Testis (tissue), 3 donors: ENCODE data around the gene AUTS2. TPM values are rescaled to one million over a fixed set of nuclear protein-coding genes. Genes with fewer than 3 reads are reported as not detected.
"Not testable (repeated sequence)": the region's sequence is repeated elsewhere in the genome, so short reads cannot be mapped to it uniquely, and the experiment has no call there.

Experiments used
- DNase-seq: peaks from one replicate; pipeline ENCODE4 v3.0.0-alpha.2; 2019
- H3K27ac ChIP-seq, 2 donors: fragments of 200-600 bp; sonication (generic); one replicate each; pipeline ENCODE4 v1.5.1; 2019
- H3K27me3 ChIP-seq: fragments of 200-600 bp; sonication (generic); one replicate; pipeline ENCODE4 v1.5.1; 2019
- H3K36me3 ChIP-seq: fragments of 200-600 bp; sonication (generic); one replicate; pipeline ENCODE4 v1.5.1; 2017; ENCODE audit warnings: low read depth; ENCODE audit errors: missing control alignments
- H3K4me1 ChIP-seq: fragments of 200-600 bp; sonication (generic); one replicate; pipeline ENCODE4 v1.5.1; 2019
- H3K4me3 ChIP-seq, 2 donors: fragments of 200-600 bp; sonication (generic); one replicate each; pipeline ENCODE4 v1.5.1; 2017 to 2019
- H3K9me3 ChIP-seq: fragments of 200-600 bp; sonication (generic); one replicate; pipeline ENCODE4 v1.5.1; 2017
- CTCF ChIP-seq, 3 experiments: fragments of 450-650 bp in 2 of 3; fragments of 200-600 bp in 1 of 3; sonication (generic) in 1 of 3; IDR thresholded peaks; one replicate each; pipeline ENCODE4 v1.5.1; 2016 to 2019; ENCODE audit warnings: antibody characterized with exemption in 3 of 3, mild to moderate bottlenecking in 2 of 3, moderate library complexity in 1 of 3
- POLR2A ChIP-seq: fragments of 450-650 bp; IDR thresholded peaks from one replicate; pipeline ENCODE4 v1.6.1; 2017; ENCODE audit warnings: antibody characterized with exemption, mild to moderate bottlenecking, moderate library complexity
- WGBS, 2 donors: methylation state at CpG; one replicate each; pipeline ENCODE4 v1.1.5; 2018; 5-methylcytosine and 5-hydroxymethylcytosine counted together
- intact Hi-C: fragments of 100-400 bp; cut with DNase I; formaldehyde crosslinking; loops from one replicate; pipeline ENCODE4 v1.15.1; 2023; ENCODE audit warnings: low total_unique reads
- polyA plus RNA-seq: library from polyadenylated mRNA; stranded (reverse); fragments of 350-450 nt; fragmentation: Illumina TruSeq; extraction: RNeasy Lipid Tissue Mini Kit (QIAGEN cat#74804); gene quantifications from one replicate; pipeline ENCODE4 v1.2.3, GENCODE V29; 2014; ENCODE audit warnings: low read depth, low replicate concordance; ENCODE audit not compliant: insufficient read depth
- total RNA-seq, 2 donors: library from RNA; depleted of rRNA; stranded (reverse); fragments of >200 nt; gene quantifications; one replicate each; pipeline ENCODE4 v1.2.3, GENCODE V29; 2016

Gene AUTS2
- total and polyA plus RNA-seq, 3 donors from 2014 or later = 21.3 to 75.5 (median 56.1) TPM

- 93 to 94% methylated on average over 8 to 14 of the region's 14 CpGs for WGBS, 2 donors
Measured at GRCh38 chr7:70646536-70647248, 1048.4 kb downstream of the AUTS2 start.

GRCh38 chr7:70647801-70648498 lies 1049.7 kb downstream of the AUTS2 start:
- H3K27me3 ChIP-seq = no peaks in the 10 kb centered on the region
- no peak for DNase-seq
- H3K9me3 ChIP-seq = no peaks in the 10 kb centered on the region
- no peak overlapping the region for H3K27ac ChIP-seq
- 92 to 96% methylated on average over 9 of the region's 9 CpGs for WGBS, 2 donors
- no peak overlapping the region for H3K4me3 ChIP-seq
- H3K4me1 ChIP-seq = no peaks in the 10 kb centered on the region
- H3K36me3 ChIP-seq = no peaks in the 10 kb centered on the region
- TF ChIP-seq CTCF (IDR thresholded peaks at IDR 0.05) = no peak
- no peak for TF ChIP-seq POLR2A
- intact Hi-C loops = no loop called here

More at GRCh38 chr7:70646536-70647248, 1048.4 kb downstream of the AUTS2 start:
- DNase-seq = no peak
- no peak overlapping the region for H3K4me3 ChIP-seq
- H3K36me3 ChIP-seq = no peaks in the 10 kb centered on the region
- H3K9me3 ChIP-seq = no peaks in the 10 kb centered on the region
- H3K27ac ChIP-seq = no peak overlapping the region
- H3K27me3 ChIP-seq = no peaks in the 10 kb centered on the region
- intact Hi-C loops = no loop called here
- H3K4me1 ChIP-seq = no peaks in the 10 kb centered on the region
- TF ChIP-seq POLR2A (no peak), CTCF (IDR thresholded peaks at IDR 0.05) (no peak)

GRCh38 chr7:70648499-70648861 lies 1050.2 kb downstream of the AUTS2 start:
- 92 to 99% methylated on average over 7 of the region's 7 CpGs for WGBS, 2 donors
- H3K27ac ChIP-seq, H3K36me3 ChIP-seq, H3K27me3 ChIP-seq, DNase-seq, H3K4me1 ChIP-seq, H3K9me3 ChIP-seq, H3K4me3 ChIP-seq, intact Hi-C loops: not testable (repeated sequence)

DNA sequence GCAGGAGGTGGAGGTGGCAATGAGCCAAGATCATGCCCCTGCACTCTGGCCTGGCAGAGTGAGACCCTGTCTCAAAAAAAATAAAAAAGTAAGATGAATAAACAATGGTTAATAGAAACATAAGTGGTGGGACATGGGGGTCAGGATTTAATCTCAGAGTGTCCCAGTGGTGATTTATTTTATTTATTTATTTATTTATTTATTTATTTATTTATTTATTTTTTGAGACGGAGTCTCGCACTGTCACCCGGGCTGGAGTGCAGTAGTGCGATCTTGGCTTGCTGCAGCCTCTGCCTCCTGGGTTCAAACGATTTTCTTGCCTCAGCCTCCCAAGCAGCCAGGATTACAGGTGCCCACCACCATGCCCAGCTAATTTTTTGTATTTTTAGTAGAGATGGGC lies 1051.0 kb downstream of the AUTS2 start:
- TF ChIP-seq CTCF (IDR thresholded peaks at IDR 0.05) = no peak
- no peak for TF ChIP-seq POLR2A
- 92 to 95% methylated on average over 5 of the region's 5 CpGs for WGBS, 2 donors
- intact Hi-C loops = no loop called here

DNA sequence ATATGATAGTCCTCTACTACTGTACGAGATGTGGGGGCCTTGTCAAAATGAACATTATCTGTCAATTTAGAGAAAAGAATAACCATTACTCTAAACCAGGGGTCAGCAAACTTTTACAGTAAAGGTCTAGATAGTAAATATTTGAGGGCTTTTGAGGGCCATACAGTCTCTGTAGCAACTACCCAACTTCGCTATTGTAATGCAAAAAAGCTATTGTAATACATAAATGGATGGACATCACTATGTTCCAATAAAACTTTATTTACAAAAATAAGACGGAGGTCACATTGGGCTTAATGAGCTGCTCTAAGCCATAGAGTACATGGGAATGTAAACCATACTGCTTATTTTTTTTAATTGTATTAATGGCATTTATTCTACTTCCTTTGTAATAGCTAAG lies 1055.9 kb downstream of the AUTS2 start:
- TF ChIP-seq CTCF (IDR thresholded peaks at IDR 0.05) (no peak), POLR2A (no peak)
- no peak for DNase-seq
- WGBS, 2 donors = 96 to 98% methylated on average over 3 of the region's 3 CpGs
- Histone ChIP-seq H3K27me3 (no peaks in the 10 kb centered on the region), H3K36me3 (no peaks in the 10 kb centered on the region), H3K9me3 (no peaks in the 10 kb centered on the region), H3K4me3 (no peak overlapping the region), H3K27ac (no peak overlapping the region), H3K4me1 (no peaks in the 10 kb centered on the region)
- intact Hi-C loops = no loop called here

More for the DNA sequence above, 1051.0 kb downstream of the AUTS2 start:
- DNase-seq = no peak
- H3K27ac ChIP-seq = no peak overlapping the region
- no peaks in the 10 kb centered on the region for H3K9me3 ChIP-seq
- no peaks in the 10 kb centered on the region for H3K27me3 ChIP-seq
- H3K4me3 ChIP-seq = no peak overlapping the region
- no peaks in the 10 kb centered on the region for H3K4me1 ChIP-seq
- H3K36me3 ChIP-seq = no peaks in the 10 kb centered on the region
